Keratinocyte (primary cell): Measurements from ENCODE around the gene MYCBPAP.

Experiments
- CTCF ChIP-seq, 3 experiments: IDR thresholded peaks in 1 of 3; conservative IDR thresholded peaks in 1 of 3; optimal IDR thresholded peaks in 1 of 3; 2 replicates in 2 of 3; 3 replicates in 1 of 3; pipeline versions ENCODE3 to v1.5.1; 2011; ENCODE audit warnings: low read length in 3 of 3, mild to moderate bottlenecking in 3 of 3, moderate library complexity in 2 of 3, control low read depth in 1 of 3, inconsistent platforms in 1 of 3; ENCODE audit not compliant: insufficient read depth in 2 of 3; ENCODE audit errors: extremely low read depth in 1 of 3
- EZH2 ChIP-seq: IDR thresholded peaks from one replicate; pipeline ENCODE4 v1.6.1; 2012; ENCODE audit warnings: inconsistent platforms, mild to moderate bottlenecking, low read length, moderate library complexity

- TF ChIP-seq EZH2, result no peak
- no peak for TF ChIP-seq CTCF (optimal IDR thresholded peaks at IDR 0.05 in 1 of 3, IDR thresholded peaks at IDR 0.05 in 1 of 3, conservative IDR thresholded peaks at IDR 0.05 in 1 of 3; ENCODE audit: extremely low read depth in 1 of 3, insufficient read depth in 2 of 3, low read length in 3 of 3)
Observed at GRCh38 chr17:50491505-50491904, 16.7 kb upstream of the MYCBPAP start.
